Activated naive CD4-positive, alpha-beta T cell (primary cell): ENCODE data around the gene SND1.
"Not testable (repeated sequence)": the region's sequence is repeated elsewhere in the genome, so short reads cannot be mapped to it uniquely, and the experiment has no call there.

Experiments
- DNase-seq, 4 experiments: peaks; one replicate each; lab custom pipeline; 2025; lab: John Stamatoyannopoulos, UW

Gene SND1

DNA sequence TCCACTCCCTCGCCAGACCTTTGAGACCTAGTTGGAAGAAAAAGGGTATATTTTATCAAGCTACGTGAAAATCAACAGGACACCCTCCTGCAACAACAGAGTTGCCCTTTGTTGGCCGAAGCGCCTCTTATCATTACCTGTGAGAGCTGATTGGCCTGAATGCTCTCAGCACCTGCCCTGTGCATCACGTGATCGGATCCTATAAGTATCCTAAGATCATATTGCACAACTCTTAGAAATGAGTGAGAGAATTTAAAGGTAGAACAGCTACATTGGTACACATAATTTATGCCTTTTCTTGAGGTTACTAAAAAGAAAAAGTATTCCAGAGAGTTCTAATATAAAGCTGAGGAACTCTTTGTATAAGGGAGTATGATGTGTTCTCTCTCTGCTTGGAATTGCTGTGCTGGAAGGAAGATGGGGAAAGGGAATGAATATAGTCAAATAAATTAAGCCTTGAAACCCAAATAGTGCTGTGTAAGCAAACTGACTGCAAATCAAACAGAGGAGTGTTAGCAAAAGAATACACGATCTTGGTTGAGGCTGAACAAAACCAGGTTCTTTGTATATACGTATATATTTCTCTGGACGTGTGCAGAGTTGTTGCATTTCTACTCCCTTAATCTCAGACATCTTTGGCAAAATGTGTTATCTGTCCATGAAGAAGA is 309.9 kb downstream of the SND1 start:
- DNase-seq = no peak

DNA sequence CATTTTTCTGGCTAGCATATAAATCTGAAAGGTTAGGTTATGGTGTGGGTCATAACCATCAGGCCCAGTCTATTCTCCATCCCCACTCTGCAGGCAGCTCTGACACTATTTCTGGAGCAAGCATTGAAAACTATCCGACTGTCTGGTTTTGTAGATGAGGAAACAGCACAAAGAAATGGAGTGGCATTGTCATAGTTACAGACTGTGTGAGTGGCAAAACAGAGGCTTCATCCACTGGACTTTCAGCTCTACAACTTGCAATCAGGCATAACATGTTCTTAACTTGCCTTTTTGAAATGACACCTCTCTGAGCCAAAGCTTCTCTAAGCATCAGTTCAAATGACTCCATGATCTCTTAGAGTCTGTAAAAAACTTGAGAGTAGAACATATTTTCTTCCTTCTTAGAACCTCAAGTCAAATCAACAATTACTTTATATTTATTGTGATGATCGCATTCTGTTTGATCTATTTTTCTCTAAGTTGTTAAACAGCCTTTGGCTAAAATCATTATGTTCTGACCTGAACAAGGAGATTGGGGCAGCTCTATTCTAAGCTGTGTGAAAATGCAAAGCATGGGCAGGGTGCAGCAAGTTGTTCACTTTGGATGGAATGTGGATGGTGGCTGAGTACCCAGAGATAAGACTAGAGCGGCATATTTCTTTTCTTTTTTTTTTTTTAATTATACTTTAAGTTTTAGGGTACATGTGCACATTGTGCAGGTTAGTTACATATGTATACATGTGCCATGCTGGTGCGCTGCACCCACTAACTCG is 310.8 kb downstream of the SND1 start:
- no peak for DNase-seq

- DNase-seq = not testable (repeated sequence)
These were observed 311.9 kb downstream of the SND1 start for GRCh38 chr7:127963850-127964249.

GRCh38 chr7:127967281-127967680 is 315.3 kb downstream of the SND1 start:
- no peak for DNase-seq

GRCh38 chr7:127968547-127968946 is 316.6 kb downstream of the SND1 start:
- no peak for DNase-seq

GRCh38 chr7:127973832-127974231 is 321.8 kb downstream of the SND1 start:
- no peak for DNase-seq

DNA sequence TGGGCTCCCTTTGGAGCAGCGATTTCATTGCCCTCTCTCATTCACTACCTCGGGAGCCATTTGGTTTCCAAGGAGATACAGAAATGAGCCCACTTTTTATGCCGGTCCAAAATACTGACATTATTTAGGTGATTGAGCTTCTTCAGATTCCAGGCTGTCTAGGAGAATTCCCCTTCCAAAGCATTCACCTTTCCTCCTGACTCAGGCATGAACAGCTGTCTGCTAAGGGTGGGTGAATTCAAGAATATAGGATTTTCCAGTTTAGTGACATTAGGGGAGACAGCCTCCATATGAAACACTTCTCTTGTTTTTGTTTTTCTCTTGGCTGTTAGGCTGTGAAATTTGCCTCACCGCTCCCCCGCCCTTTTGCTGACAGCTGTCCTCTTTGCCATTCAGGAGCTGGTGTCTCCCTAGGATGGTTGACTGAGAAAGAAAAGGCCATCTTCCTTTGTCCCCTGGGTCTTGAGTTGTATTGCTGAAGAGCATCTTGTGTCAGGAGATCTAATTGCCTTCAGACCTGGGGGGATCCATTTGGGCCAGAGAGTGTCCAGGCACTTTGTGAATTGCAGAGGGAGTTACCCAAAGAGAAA is 322.5 kb downstream of the SND1 start:
- no peak for DNase-seq

GRCh38 chr7:127976056-127976737 is 324.2 kb downstream of the SND1 start:
- no peak for DNase-seq

GRCh38 chr7:127976738-127977120 is 324.7 kb downstream of the SND1 start:
- no peak for DNase-seq

- no peak for DNase-seq
These were observed 326.4 kb downstream of the SND1 start for GRCh38 chr7:127978421-127978820.

GRCh38 chr7:127979113-127979727 is 327.2 kb downstream of the SND1 start:
- no peak for DNase-seq

GRCh38 chr7:127979728-127980126 is 327.7 kb downstream of the SND1 start:
- no peak for DNase-seq

DNA sequence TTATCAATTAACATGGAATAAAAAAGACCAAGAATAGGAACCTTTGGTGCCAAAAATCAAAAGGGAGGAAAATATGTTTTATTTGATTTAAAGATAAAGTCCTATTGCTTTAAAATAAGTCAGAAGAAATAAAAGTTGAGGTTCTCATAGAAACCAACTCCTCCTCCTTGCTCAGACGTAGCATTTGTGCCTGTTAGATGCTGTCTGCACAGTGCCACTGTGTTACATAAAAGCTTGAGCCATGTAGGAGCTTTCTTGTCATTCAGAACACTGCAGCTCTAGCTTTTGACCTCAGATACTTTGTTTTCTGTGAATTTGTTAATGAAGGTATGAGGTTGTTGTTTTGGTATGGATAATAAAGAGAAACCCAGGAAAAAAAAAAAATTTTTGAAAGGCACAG is 328.9 kb downstream of the SND1 start:
- DNase-seq = no peak

DNA sequence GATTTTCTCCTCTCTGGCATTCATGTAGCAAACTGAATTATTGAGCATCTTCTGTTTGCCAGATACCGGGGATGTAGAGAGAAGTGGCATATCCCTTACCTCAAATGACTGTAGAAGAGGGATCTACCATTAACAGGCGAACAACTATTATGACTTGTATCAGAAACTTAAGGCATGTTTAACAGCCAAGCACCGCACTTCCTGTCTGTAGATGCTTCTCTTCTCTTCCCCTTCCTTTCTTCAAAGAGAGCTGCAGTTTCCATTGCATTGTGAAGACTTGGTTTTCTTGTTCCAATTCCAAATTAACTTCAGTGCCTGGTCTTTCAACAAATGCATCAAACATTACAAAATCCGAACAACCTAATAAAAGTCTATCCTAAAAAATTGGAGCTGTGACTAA is 330.0 kb downstream of the SND1 start:
- DNase-seq = no peak

- DNase-seq = no peak
These were observed 331.9 kb downstream of the SND1 start for GRCh38 chr7:127983804-127984332.

DNA sequence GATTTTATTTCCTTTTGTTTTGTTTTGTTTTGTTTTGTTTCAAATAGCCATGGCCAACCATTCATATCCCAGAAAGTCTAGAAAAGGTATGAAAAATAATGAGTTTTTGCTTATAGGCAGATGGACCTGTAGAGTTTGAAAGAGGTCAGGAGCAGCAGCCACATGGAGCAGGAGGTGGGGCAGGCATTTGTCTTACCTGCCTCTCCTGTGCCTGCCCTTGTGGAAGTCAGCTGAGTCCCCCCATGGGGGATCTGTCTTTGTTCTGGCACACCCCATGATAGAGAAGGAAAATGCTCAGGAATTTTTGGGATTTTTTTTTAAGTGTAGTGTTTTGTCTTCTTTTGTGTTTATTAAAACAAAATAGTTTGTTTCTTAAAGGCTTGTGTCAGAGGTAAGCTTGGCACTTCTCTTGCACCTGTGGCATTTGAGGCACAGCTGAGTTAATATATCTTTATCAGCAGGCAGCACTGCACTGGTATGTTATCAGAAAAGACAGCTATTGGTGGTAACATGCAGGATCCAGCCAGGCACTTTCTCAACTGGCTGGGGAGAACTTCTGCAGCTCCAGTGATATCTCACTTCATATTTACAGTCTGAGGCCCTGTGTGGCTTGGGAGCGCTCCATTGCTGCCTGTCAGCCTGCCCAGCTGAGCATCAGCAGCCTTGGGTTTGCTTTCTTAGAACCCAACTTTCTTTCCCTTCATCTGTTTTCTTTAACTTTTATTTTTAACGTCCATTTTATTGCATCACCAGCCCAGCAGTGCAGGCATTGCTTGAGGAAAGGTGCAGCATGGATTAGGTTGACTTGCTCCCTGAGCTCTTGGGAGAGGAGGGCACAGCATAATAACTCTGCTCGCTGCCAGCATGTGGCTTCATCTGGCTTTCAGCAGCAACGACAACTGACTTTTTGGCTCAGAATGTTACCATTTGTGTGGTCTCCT is 334.9 kb downstream of the SND1 start:
- DNase-seq = no peak

DNA sequence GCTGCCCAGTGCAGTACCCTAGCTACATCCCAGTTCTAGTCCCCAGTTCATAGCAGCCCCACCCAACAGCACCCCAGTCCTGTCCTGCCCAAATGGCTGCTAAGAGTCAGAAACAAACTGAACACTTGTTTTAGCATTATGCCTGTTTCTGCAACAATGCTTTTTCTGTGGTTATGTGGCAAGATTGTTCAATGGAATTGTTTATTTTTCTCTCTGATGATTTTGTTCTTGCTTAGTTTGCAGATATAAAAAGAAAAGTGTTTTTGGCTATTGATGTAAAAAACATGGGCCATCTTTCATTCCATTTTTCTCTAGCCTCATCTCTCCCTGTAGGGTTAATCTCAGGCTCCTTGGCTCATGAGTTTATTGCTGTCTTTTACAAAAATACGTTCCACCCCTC is 336.8 kb downstream of the SND1 start:
- no peak for DNase-seq

GRCh38 chr7:127993317-127993716 is 341.3 kb downstream of the SND1 start:
- DNase-seq = no peak

GRCh38 chr7:127993987-127994386 is 342.0 kb downstream of the SND1 start:
- no peak for DNase-seq

DNA sequence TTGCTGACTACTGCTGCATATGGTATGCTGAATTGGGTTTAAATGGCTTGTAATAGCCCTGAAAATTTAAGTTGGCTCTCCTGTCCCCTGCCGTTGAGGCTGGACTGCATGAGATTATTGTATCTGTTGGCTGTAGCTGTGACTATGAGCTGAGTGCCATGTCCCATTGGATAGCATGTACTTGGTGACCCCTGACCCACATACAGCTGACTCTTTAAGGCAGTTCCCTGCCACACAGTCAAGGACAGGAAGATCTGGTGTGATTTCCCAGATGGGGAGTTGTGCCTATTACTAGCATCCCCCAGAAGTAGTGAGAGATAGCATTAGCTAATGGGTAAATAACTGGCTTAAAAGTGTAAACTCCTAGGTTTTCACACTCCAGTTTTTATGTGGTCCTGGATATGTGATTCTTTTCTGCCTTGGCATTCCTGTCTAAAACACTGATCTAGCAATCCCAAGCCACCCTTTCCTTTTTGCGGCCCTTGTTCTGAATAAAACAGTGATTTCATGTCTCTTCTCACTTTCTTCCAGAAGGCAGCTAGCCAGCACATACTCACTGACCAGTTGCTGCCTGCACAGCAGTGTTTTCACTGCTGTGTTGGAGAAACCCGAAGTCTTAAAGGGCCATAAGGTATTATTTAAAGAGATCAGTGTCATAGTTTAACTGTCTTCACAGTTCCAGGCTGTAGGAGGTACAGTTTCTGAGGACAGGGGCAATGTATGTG is 343.3 kb downstream of the SND1 start:
- DNase-seq = no peak
